ENCODE measurements around the gene CD1D. TPM values are rescaled to one million over a fixed set of nuclear protein-coding genes. Genes with fewer than 3 reads are reported as not detected.
A peak's percentile ranks its signal among the peaks of the same experiment; 100 is the strongest.

The CD1D gene
- 5.1 TPM for polyA plus RNA-seq (2013, experiment 1 of 2)
- 5.2 TPM for polyA plus RNA-seq (2013, experiment 2 of 2)

DNA sequence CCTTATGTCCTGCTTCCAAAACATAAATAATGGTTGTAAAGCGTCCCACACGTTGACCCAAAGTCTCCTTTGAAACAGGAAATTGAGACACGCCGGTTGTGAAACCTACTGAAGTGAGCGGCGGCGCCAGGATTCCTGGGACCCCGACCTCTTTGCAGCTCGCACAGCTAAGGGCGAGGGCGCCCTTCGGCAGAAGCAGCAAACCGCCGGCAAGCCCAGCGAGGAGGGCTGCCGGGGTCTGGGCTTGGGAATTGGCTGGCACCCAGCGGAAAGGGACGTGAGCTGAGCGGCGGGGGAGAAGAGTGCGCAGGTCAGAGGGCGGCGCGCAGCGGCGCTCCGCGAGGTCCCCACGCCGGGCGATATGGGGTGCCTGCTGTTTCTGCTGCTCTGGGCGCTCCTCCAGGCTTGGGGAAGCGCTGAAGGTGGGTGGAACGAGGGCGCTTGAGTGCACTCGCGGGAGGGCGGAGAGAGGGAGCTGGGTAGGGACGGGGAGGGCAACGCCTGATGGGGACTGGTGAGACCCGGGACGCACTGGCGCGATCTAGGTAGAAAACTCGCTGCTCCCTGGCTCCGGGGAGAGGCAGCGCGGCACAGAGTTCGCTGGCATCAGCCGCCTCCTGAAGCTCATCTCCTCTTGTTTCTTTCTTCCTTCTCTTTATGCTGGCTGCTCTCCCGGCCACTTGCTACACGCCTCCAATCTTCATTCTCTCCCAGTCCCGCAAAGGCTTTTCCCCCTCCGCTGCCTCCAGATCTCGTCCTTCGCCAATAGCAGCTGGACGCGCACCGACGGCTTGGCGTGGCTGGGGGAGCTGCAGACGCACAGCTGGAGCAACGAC lies at the start of gene CD1D:
CD1D (plus strand) TSS at position 155 of the 836 bp plus-strand sequence; CDS start at position 362, 207 bp downstream.
- peak within 1 kb of the TSS; percentile 28 to 78 for H3K4me3 ChIP-seq (ENCODE audit: insufficient read depth in 1 of 2, low read depth in 1 of 2, low read length in 2 of 2)
- H3K36me3 ChIP-seq (ENCODE audit: control insufficient read depth in 1 of 2, insufficient read depth in 2 of 2, low read depth in 1 of 2, low read length in 2 of 2) = no peaks in the 10 kb centered on the region
- peak within 1 kb of the TSS; percentile 78 for H4K8ac ChIP-seq (ENCODE audit: low read length)
- H2BK12ac ChIP-seq (ENCODE audit: low read length in 2 of 2) = peak within 1 kb of the TSS; percentile 1 to 44
- H3K27me3 ChIP-seq (ENCODE audit: control insufficient read depth in 1 of 2, insufficient read depth in 1 of 2, low read length in 2 of 2) = peaks cover 69 to 76% of the 10 kb centered on the region in 2 experiments
- peak within 1 kb of the TSS; percentile 51 for H3K9ac ChIP-seq (ENCODE audit: low read length)
- peak within 1 kb of the TSS; percentile 67 for H3K4me2 ChIP-seq (ENCODE audit: low read length, poor library complexity, severe bottlenecking)
- H3K79me1 ChIP-seq (replicated peaks; ENCODE audit: low read length, poor library complexity, severe bottlenecking) = no peaks in the 10 kb centered on the region
- peak within 1 kb of the TSS; percentile 83 for H2AFZ ChIP-seq (ENCODE audit: low read depth, low read length)
- no peak within 1 kb of the TSS for H2BK120ac ChIP-seq (ENCODE audit: low read depth, low read length)
- peak within 1 kb of the TSS; percentile 24 to 32 for H3K4ac ChIP-seq (ENCODE audit: low read depth in 1 of 2, low read length in 2 of 2)
- peak within 1 kb of the TSS; percentile 37 for H4K91ac ChIP-seq (ENCODE audit: low read length)
- H3K14ac ChIP-seq (ENCODE audit: low read length in 2 of 2) = peak within 1 kb of the TSS in 1 of 2 experiments; percentile 93
- H2BK5ac ChIP-seq (ENCODE audit: low read depth, low read length, poor library complexity, severe bottlenecking) = no peak within 1 kb of the TSS
- peak within 1 kb of the TSS; percentile 55 to 69 for H3K18ac ChIP-seq (ENCODE audit: low read depth in 1 of 2, low read length in 2 of 2)
- no peaks in the 10 kb centered on the region for H3K9me3 ChIP-seq (ENCODE audit: control insufficient read depth, low read length)
- H3K4me1 ChIP-seq (ENCODE audit: control insufficient read depth, insufficient read depth, low read depth, low read length) = peaks cover 11% of the 10 kb centered on the region
- WGBS = 1% methylated on average over 61 of the region's 63 CpGs
- no peak within 1 kb of the TSS for H2AK5ac ChIP-seq (ENCODE audit: low read length, severe bottlenecking)
- H3K27ac ChIP-seq (ENCODE audit: low read length, poor library complexity, severe bottlenecking) = no peak within 1 kb of the TSS
- peak; percentile 56 for DNase-seq
- no peak within 1 kb of the TSS for H2BK15ac ChIP-seq (ENCODE audit: low read depth, poor library complexity, severe bottlenecking)
- peak within 1 kb of the TSS in 1 of 2 experiments; percentile 10 for H3K23ac ChIP-seq (ENCODE audit: low read length in 2 of 2)

DNA sequence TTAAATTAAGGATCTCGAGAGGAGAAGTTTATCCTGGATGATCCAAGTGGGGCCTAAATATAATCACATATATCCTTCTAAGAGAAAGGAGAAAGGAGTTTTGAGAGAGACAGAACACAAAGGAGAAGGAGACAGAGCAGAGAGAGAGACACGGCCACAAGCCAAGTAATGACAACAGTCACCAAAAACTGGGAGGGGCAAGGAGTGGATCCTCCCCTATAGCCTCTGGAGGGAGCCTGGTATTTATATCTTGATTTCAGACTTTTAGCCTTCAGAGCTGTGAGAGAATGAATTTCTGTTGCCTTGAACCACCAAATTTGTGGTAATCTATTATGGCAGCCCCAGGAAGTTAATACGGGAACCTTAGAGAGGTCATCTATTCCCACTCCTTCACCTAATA lies 49.5 kb upstream of the CD1D start:
- Histone ChIP-seq H3K27me3 (ENCODE audit: control insufficient read depth in 1 of 2, insufficient read depth in 1 of 2, low read length in 2 of 2) (peaks cover 0 to 3% of the 10 kb centered on the region in 2 experiments), H3K4me2 (ENCODE audit: low read length, poor library complexity, severe bottlenecking) (no peak overlapping the region), H4K91ac (ENCODE audit: low read length) (no peak overlapping the region), H2BK120ac (ENCODE audit: low read depth, low read length) (no peak overlapping the region), H4K8ac (ENCODE audit: low read length) (no peak overlapping the region), H3K4me1 (ENCODE audit: control insufficient read depth, insufficient read depth, low read depth, low read length) (peaks cover 1% of the 10 kb centered on the region), H2AFZ (ENCODE audit: low read depth, low read length) (no peak overlapping the region), H3K4ac (ENCODE audit: low read depth in 1 of 2, low read length in 2 of 2) (no peak overlapping the region), H2BK5ac (ENCODE audit: low read depth, low read length, poor library complexity, severe bottlenecking) (no peak overlapping the region), H3K79me1 (replicated peaks; ENCODE audit: low read length, poor library complexity, severe bottlenecking) (no peaks in the 10 kb centered on the region), H3K4me3 (ENCODE audit: insufficient read depth in 1 of 2, low read depth in 1 of 2, low read length in 2 of 2) (no peak overlapping the region), H3K27ac (ENCODE audit: low read length, poor library complexity, severe bottlenecking) (no peak overlapping the region), H3K9me3 (ENCODE audit: control insufficient read depth, low read length) (no peaks in the 10 kb centered on the region), H3K18ac (ENCODE audit: low read depth in 1 of 2, low read length in 2 of 2) (no peak overlapping the region), H3K9ac (ENCODE audit: low read length) (no peak overlapping the region), H2BK12ac (ENCODE audit: low read length in 2 of 2) (no peak overlapping the region), H2BK15ac (ENCODE audit: low read depth, poor library complexity, severe bottlenecking) (no peak overlapping the region), H3K23ac (ENCODE audit: low read length in 2 of 2) (no peak overlapping the region), H3K14ac (ENCODE audit: low read length in 2 of 2) (no peak overlapping the region), H3K36me3 (ENCODE audit: control insufficient read depth in 1 of 2, insufficient read depth in 2 of 2, low read depth in 1 of 2, low read length in 2 of 2) (no peaks in the 10 kb centered on the region), H2AK5ac (ENCODE audit: low read length, severe bottlenecking) (no peak overlapping the region)
- DNase-seq = no peak
- WGBS = 83% methylated on average over 2 of the region's 3 CpGs

DNA sequence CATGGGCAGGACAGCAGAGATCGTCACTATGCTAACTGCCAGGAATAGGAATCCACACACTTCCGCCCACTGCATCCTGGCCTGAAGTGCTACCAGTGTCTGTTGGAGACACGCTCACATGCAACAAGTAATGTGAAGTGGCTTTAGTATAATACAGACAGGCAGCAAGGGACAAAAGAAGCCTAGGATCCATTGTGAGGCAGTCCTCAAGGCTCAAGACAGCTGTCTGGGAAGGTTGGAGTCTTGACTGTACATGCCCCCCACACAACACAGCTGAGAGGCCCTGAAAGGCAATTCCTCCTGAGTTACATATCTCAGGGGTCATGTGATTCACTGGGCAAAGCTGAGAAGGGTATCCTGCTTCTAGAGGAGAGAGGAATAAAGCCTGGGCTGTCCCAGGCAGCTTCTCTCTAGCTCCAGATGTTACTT lies 39.9 kb upstream of the CD1D start:
- DNase-seq = no peak
- H3K27ac ChIP-seq (ENCODE audit: low read length, poor library complexity, severe bottlenecking) = no peak overlapping the region
- H2BK120ac ChIP-seq (ENCODE audit: low read depth, low read length) = no peak overlapping the region
- no peak overlapping the region for H3K18ac ChIP-seq (ENCODE audit: low read depth in 1 of 2, low read length in 2 of 2)
- no peak overlapping the region for H2BK15ac ChIP-seq (ENCODE audit: low read depth, poor library complexity, severe bottlenecking)
- peaks cover 0 to 8% of the 10 kb centered on the region in 2 experiments for H3K27me3 ChIP-seq (ENCODE audit: control insufficient read depth in 1 of 2, insufficient read depth in 1 of 2, low read length in 2 of 2)
- H4K8ac ChIP-seq (ENCODE audit: low read length) = no peak overlapping the region
- H3K9me3 ChIP-seq (ENCODE audit: control insufficient read depth, low read length) = no peaks in the 10 kb centered on the region
- H3K4me3 ChIP-seq (ENCODE audit: insufficient read depth in 1 of 2, low read depth in 1 of 2, low read length in 2 of 2) = no peak overlapping the region
- H3K4me1 ChIP-seq (ENCODE audit: control insufficient read depth, insufficient read depth, low read depth, low read length) = no peaks in the 10 kb centered on the region
- no peak overlapping the region for H2AFZ ChIP-seq (ENCODE audit: low read depth, low read length)
- no peak overlapping the region for H3K9ac ChIP-seq (ENCODE audit: low read length)
- 78% methylated on average over 3 of the region's 3 CpGs for WGBS
- no peak overlapping the region for H3K23ac ChIP-seq (ENCODE audit: low read length in 2 of 2)
- no peak overlapping the region for H3K4ac ChIP-seq (ENCODE audit: low read depth in 1 of 2, low read length in 2 of 2)
- no peak overlapping the region for H4K91ac ChIP-seq (ENCODE audit: low read length)
- no peak overlapping the region for H3K4me2 ChIP-seq (ENCODE audit: low read length, poor library complexity, severe bottlenecking)
- no peaks in the 10 kb centered on the region for H3K36me3 ChIP-seq (ENCODE audit: control insufficient read depth in 1 of 2, insufficient read depth in 2 of 2, low read depth in 1 of 2, low read length in 2 of 2)
- no peaks in the 10 kb centered on the region for H3K79me1 ChIP-seq (replicated peaks; ENCODE audit: low read length, poor library complexity, severe bottlenecking)
- H2BK12ac ChIP-seq (ENCODE audit: low read length in 2 of 2) = no peak overlapping the region
- H2BK5ac ChIP-seq (ENCODE audit: low read depth, low read length, poor library complexity, severe bottlenecking) = no peak overlapping the region
- H3K14ac ChIP-seq (ENCODE audit: low read length in 2 of 2) = no peak overlapping the region
- H2AK5ac ChIP-seq (ENCODE audit: low read length, severe bottlenecking) = no peak overlapping the region

DNA sequence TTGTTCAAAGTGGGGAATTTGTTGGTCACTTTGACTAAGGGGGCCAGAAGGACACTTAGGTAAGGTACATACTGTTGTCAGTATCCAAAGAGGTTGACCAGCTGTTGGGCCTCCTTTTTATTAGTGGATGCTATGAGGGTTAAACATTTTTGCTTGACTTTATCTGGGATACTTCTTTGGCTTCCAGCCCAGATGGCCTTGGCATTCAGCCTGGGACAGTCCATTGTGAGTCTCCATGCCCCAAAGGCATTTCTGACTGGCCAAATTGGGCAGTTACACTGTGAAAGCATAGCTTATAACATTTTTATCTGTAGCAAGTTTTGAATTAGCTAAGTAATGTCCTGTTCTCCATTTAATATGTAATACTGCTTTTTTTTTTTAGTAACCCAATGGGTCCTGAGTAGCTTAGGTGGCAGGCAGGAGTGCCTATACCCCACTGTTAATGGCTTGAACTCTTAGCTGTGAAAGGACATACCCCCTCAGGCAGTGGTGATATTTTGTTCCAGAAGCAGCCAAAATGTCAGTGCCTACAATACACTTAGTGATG lies 35.4 kb upstream of the CD1D start:
- Histone ChIP-seq H4K91ac (ENCODE audit: low read length) (no peak overlapping the region), H2BK120ac (ENCODE audit: low read depth, low read length) (no peak overlapping the region), H4K8ac (ENCODE audit: low read length) (no peak overlapping the region), H2BK5ac (ENCODE audit: low read depth, low read length, poor library complexity, severe bottlenecking) (no peak overlapping the region), H3K9ac (ENCODE audit: low read length) (no peak overlapping the region), H3K36me3 (ENCODE audit: control insufficient read depth in 1 of 2, insufficient read depth in 2 of 2, low read depth in 1 of 2, low read length in 2 of 2) (no peaks in the 10 kb centered on the region), H2BK15ac (ENCODE audit: low read depth, poor library complexity, severe bottlenecking) (no peak overlapping the region), H3K4ac (ENCODE audit: low read depth in 1 of 2, low read length in 2 of 2) (no peak overlapping the region), H3K27ac (ENCODE audit: low read length, poor library complexity, severe bottlenecking) (no peak overlapping the region), H3K14ac (ENCODE audit: low read length in 2 of 2) (no peak overlapping the region), H2BK12ac (ENCODE audit: low read length in 2 of 2) (no peak overlapping the region), H3K4me1 (ENCODE audit: control insufficient read depth, insufficient read depth, low read depth, low read length) (peaks cover 8% of the 10 kb centered on the region), H2AFZ (ENCODE audit: low read depth, low read length) (no peak overlapping the region), H2AK5ac (ENCODE audit: low read length, severe bottlenecking) (no peak overlapping the region), H3K4me2 (ENCODE audit: low read length, poor library complexity, severe bottlenecking) (no peak overlapping the region), H3K18ac (ENCODE audit: low read depth in 1 of 2, low read length in 2 of 2) (no peak overlapping the region), H3K27me3 (ENCODE audit: control insufficient read depth in 1 of 2, insufficient read depth in 1 of 2, low read length in 2 of 2) (no peaks in the 10 kb centered on the region), H3K4me3 (ENCODE audit: insufficient read depth in 1 of 2, low read depth in 1 of 2, low read length in 2 of 2) (no peak overlapping the region), H3K9me3 (ENCODE audit: control insufficient read depth, low read length) (no peaks in the 10 kb centered on the region), H3K23ac (ENCODE audit: low read length in 2 of 2) (no peak overlapping the region), H3K79me1 (replicated peaks; ENCODE audit: low read length, poor library complexity, severe bottlenecking) (no peaks in the 10 kb centered on the region)
- DNase-seq = peak; percentile 7
